Activated CD8-positive, alpha-beta memory T cell treated with anti-CD3 and anti-CD28 coated beads for 4 hours (primary cell): Measurements from ENCODE around the gene PDE2A.

ENCODE experiments used
- DNase-seq, 2 donors: peaks; one replicate each; pipeline ENCODE4 v3.0.0-alpha.2; 2020; ENCODE audit warnings: low read depth in 2 of 2

The PDE2A gene

GRCh38 chr11:72591023-72591422 lies 83.2 kb downstream of the PDE2A start:
- DNase-seq: no peak

GRCh38 chr11:72589802-72590761 lies 84.1 kb downstream of the PDE2A start:
- no peak for DNase-seq

- DNase-seq: no peak
These were observed 85.5 kb downstream of the PDE2A start for GRCh38 chr11:72588421-72589410.

GRCh38 chr11:72587696-72588095 lies 86.5 kb downstream of the PDE2A start:
- DNase-seq: no peak

- no peak for DNase-seq
These were observed 87.7 kb downstream of the PDE2A start for GRCh38 chr11:72586321-72587090.

GRCh38 chr11:72585762-72586311 lies 88.4 kb downstream of the PDE2A start:
- DNase-seq: peak; percentile 34 to 69

GRCh38 chr11:72584939-72585597 lies 89.2 kb downstream of the PDE2A start:
- no peak for DNase-seq

- DNase-seq: peak; percentile 14 to 36
These were observed 89.8 kb downstream of the PDE2A start for GRCh38 chr11:72584293-72584938.

- DNase-seq: no peak
These were observed 90.5 kb downstream of the PDE2A start for GRCh38 chr11:72583616-72584292.

- DNase-seq: no peak
These were observed 91.1 kb downstream of the PDE2A start for GRCh38 chr11:72583177-72583553.

- no peak for DNase-seq
These were observed 91.7 kb downstream of the PDE2A start for GRCh38 chr11:72582206-72583176.

- DNase-seq: no peak
These were observed 93.2 kb downstream of the PDE2A start for GRCh38 chr11:72581067-72581466.

GRCh38 chr11:72580642-72580950 lies 93.6 kb downstream of the PDE2A start:
- DNase-seq: no peak

- no peak for DNase-seq
These were observed 94.2 kb downstream of the PDE2A start for GRCh38 chr11:72579816-72580641.

- DNase-seq: no peak
These were observed 95.0 kb downstream of the PDE2A start for GRCh38 chr11:72578991-72579815.

- no peak for DNase-seq
These were observed 95.7 kb downstream of the PDE2A start for GRCh38 chr11:72578566-72578965.

- no peak for DNase-seq
These were observed 96.2 kb downstream of the PDE2A start for GRCh38 chr11:72578051-72578450.
